GM19043 (cell line): ENCODE measurements around the gene IFI44L.

ENCODE experiments used
- ATAC-seq: cut with Tn5 transposase; IDR thresholded peaks from one replicate; pipeline ENCODE4 v1.9.1; 2021; ENCODE audit warnings: low read depth; ENCODE audit not compliant: unreplicated experiment

IFI44L gene

DNA sequence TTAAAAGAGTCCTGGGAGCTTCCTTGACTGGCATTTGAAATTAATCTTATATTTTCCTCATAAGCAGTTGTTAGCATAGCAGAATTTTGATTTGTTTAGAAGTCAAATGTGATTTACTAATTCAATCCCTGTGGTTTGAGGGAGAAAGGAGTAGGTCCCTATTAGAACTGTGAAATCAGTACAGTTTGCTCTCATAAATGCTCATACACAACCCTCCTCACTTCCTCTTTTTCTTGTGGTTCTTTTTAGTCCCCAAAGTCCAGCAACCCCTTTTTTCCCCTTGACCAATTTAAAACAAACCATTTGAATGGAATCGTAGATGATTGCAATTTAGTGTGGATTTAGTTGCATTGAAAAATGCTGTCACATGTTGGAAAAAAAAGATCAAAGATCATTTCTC lies 20.2 kb downstream of the IFI44L start:
- ATAC-seq: peak; percentile 53

DNA sequence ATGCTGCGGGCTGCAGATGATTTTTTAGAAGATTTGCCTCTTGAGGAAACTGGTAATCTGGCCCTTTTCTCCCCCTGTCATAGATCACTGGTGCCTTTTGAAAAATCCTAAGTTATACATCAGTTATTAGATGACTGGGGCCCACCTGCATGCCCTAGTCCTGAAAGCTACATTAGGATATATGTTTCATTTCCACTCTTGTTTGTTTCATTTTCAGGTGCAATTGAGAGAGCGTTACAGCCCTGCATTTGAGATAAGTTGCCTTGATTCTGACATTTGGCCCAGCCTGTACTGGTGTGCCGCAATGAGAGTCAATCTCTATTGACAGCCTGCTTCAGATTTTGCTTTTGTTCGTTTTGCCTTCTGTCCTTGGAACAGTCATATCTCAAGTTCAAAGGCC lies 21.3 kb downstream of the IFI44L start:
- ATAC-seq: no peak

GRCh38 chr1:78645723-78646122 lies 25.5 kb downstream of the IFI44L start:
- no peak for ATAC-seq

- ATAC-seq: no peak
Observed at GRCh38 chr1:78647238-78647637, 27.0 kb downstream of the IFI44L start.

GRCh38 chr1:78649628-78650027 lies 29.4 kb downstream of the IFI44L start, which contains the start of gene IFI44:
IFI44 (plus strand) TSS chr1:78649831; CDS start chr1:78650196, 365 bp downstream.
- ATAC-seq: peak; percentile 80

DNA sequence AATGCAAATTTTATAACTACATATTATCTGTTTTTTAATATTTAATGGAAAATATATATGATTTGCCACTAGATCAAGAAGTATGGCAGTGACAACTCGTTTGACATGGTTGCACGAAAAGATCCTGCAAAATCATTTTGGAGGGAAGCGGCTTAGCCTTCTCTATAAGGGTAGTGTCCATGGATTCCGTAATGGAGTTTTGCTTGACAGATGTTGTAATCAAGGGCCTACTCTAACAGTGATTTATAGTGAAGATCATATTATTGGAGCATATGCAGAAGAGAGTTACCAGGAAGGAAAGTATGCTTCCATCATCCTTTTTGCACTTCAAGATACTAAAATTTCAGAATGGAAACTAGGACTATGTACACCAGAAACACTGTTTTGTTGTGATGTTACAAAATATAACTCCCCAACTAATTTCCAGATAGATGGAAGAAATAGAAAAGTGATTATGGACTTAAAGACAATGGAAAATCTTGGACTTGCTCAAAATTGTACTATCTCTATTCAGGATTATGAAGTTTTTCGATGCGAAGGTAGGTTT lies 29.9 kb downstream of the IFI44L start:
- no peak for ATAC-seq

DNA sequence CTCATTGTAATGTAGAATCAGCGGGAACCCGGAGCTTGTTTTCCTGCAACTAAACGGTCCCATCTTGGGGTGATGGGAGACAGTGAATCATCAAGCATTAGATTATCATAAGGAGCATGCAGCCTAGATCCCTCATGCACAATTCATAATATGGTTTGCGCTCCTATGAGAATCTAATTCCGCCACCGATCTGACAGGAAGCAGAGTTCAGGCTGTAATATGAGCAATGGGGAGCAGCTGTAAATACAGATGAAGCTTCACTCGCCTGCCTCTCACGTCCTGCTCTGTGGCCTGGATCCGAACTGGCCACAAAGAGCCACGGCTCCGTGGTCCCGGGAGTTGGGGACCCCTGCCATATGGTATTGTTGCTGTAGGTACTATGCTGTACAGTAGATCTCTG lies 31.0 kb downstream of the IFI44L start:
- ATAC-seq: no peak

DNA sequence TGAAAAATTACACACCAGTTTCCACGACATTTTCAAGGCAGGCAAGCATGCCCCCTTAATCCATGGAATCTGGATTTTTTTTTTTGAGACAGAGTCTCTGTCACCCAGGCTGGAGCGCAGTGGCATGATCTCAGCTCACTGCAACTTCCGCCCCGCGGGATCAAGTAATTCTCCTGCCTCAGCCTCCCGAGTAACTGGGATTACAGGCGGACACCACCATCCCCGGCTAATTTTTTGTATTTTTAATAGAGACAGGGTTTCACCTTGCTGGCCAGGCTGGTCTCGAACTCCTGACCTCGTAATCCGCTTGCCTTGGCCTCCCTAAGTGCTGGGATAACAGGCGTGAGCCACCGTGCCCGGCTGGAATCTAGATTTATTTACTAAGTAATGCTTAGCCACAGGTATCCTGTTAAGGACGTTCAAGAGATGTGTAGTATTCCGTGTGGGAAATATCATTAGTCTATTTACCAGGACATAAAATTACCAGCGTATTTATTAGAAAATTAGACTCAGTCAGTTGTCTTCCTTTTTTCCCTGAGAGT lies 31.8 kb downstream of the IFI44L start:
- no peak for ATAC-seq

DNA sequence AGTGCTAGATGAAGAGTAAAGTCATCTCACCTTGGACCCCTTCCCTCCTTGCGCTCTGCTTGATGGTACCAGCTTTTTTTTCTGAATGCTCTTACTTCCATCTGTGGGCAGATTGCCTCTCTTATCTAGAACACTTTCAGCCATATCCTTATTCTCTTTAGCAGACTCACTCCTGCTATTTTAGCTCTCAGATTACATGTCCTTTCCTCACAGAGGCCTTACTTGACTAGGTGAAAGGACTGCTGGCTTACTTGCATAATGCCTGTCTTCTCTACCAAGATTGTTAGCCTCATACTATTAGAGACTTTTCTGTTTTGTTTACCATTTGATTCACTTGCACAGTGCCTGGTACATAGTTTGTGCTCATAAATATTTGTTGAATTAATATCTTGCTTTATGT lies 38.7 kb downstream of the IFI44L start:
- no peak for ATAC-seq

GRCh38 chr1:78663923-78664322 lies 43.7 kb downstream of the IFI44L start:
- ATAC-seq: no peak

- ATAC-seq: no peak
Observed at GRCh38 chr1:78664763-78665162, 44.5 kb downstream of the IFI44L start.

DNA sequence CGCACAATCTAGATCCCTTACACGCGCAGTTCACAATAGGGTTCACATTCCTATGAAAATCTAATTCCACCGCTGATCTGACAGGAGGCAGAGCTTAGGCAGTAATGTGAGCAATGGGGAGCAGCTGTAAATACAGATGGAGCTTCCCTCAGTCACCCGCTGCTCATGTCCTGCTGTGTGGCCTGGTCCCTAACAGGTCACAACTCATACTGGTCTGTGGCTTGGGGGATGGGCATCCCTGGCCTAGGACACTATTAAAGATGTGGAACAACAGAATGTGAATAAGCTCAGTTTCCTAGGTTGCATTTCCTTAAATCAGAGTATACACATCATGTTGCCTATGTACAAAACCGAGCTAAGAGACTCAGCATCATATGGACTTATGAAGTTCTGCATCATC lies 45.6 kb downstream of the IFI44L start:
- no peak for ATAC-seq

DNA sequence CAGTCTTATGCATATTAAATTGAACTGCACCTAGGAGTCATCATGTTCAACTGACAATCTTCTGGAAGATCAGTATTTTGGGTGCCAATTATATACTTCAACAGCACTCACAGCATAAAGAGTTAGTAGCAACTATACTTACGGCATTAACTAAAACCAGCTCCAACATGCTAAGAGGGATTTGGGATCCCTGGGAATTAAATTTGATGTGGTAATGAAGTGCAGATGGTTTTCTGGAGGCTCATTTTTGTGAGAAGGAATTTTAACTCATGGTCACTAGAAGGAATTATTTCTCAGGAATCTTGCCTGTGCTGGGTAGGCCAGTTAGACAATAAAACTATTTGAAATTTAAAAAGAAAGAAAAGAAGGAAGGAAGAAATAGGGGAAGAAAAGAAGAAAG lies 47.7 kb downstream of the IFI44L start:
- no peak for ATAC-seq

- ATAC-seq: no peak
Observed at GRCh38 chr1:78668427-78668826, 48.2 kb downstream of the IFI44L start.

GRCh38 chr1:78672428-78672827 lies 52.2 kb downstream of the IFI44L start:
- ATAC-seq: no peak

DNA sequence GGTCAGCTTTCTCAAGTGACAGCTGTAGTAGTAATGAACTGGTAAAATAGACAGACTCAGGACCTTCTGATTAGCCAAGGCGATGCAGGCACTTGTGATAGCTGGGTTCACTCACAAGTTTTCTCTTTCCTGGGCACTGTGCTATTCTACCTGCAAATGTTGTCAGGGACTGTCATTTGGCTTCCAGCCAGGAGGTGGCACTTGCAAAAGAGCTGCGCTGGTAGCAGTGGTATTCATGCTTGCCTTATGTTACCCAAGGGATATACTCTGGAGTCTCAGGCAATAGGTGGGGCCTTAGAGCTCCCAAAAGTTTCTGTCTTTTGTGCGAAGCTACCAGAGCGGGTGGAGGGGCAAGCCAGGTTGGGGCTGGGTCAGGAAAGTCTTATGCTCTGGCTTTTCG lies 52.9 kb downstream of the IFI44L start:
- no peak for ATAC-seq

DNA sequence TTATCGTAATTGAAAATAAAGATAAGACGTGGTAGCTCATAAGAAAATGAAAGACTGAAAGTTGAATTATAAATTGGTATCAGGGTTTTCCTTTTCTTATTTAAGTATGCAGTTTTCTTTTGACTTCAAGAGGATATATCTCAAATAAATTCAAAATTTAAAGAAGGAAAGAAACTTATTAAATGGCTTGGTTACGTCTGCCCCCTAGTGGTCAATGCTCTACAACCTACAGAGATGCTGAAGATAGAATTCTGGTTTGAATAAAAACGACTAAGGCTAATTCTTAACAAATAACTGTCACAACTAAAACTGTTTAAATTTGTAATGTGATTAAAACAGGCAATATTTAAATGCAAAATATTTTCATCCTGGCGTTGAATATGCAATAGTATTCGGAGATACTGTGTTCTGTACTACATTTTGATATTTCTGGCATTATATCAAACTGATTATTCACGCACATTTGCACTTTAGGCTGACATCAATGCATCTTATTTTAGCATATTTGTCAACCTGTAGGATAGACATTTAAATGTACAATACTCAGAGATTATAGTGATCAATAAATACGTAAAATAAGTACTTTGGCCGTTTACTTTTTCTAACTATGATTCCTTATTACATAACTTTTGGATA lies 56.2 kb downstream of the IFI44L start:
- no peak for ATAC-seq

GRCh38 chr1:78676993-78677392 lies 56.7 kb downstream of the IFI44L start:
- no peak for ATAC-seq

- no peak for ATAC-seq
Observed at GRCh38 chr1:78677788-78678187, 57.5 kb downstream of the IFI44L start.

GRCh38 chr1:78678324-78678723 lies 58.1 kb downstream of the IFI44L start:
- ATAC-seq: peak; percentile 78

- no peak for ATAC-seq
Observed at GRCh38 chr1:78681265-78681664, 61.0 kb downstream of the IFI44L start.

DNA sequence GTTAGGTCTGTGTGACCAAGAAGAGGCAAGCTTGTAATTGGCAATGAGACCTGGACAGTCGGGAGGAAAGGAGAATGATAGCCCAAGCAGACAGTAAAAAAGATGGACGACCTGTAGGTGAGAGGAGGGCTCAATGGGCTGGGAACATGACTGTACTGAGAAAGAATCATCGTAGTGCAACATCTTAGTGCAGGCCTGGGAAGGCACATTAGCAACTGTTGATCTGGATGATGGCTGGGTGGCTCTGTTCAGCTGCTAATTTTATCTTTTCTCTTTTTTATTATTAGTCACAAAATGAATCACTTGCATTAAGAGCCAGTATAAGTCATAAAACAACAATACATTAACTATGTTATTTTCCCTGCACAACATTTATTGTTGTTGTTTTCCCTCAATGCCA lies 62.2 kb downstream of the IFI44L start:
- no peak for ATAC-seq
